Astrocyte (in vitro differentiated cells and primary cell): ENCODE results near the gene IGSF6. TPM values are rescaled to one million over a fixed set of nuclear protein-coding genes. Genes with fewer than 3 reads are reported as not detected.

Experiments
- DNase-seq: peaks from one replicate; pipeline ENCODE4 v3.0.0-alpha.2; 2010; ENCODE audit warnings: low read depth
- FAIRE-seq: peaks from 2 replicates; lab custom pipeline; 2011; peaks lifted over from hg19 to GRCh38; lab: Jason Lieb, UNC
- H2AFZ ChIP-seq: 2 replicates; pipeline ENCODE4 v1.6.0; 2012; ENCODE audit warnings: low read depth, low read length, inconsistent platforms
- H3K27ac ChIP-seq: 2 replicates; pipeline ENCODE4 v1.5.1; 2011; ENCODE audit warnings: low read depth, low read length, inconsistent platforms
- H3K27me3 ChIP-seq: 2 replicates; pipeline ENCODE4 v1.6.0; 2011; ENCODE audit warnings: low read length, inconsistent platforms; ENCODE audit not compliant: insufficient read depth
- H3K36me3 ChIP-seq: 2 replicates; pipeline ENCODE4 v1.5.1; 2011; ENCODE audit warnings: low read length, inconsistent platforms; ENCODE audit not compliant: insufficient read depth
- H3K4me1 ChIP-seq: 2 replicates; pipeline ENCODE4 v1.5.1; 2011; ENCODE audit warnings: low read length, inconsistent platforms; ENCODE audit not compliant: insufficient read depth
- H3K4me2 ChIP-seq: 2 replicates; pipeline ENCODE4 v1.6.0; 2012; ENCODE audit warnings: low read length, inconsistent platforms
- H3K4me3 ChIP-seq: 2 replicates; pipeline ENCODE4 v1.5.1; 2011; ENCODE audit warnings: low read depth, mild to moderate bottlenecking, low read length, inconsistent platforms; ENCODE audit not compliant: insufficient read depth
- H3K79me2 ChIP-seq: 2 replicates; pipeline ENCODE4 v1.6.0; 2012; ENCODE audit warnings: mild to moderate bottlenecking, low read length, inconsistent platforms; ENCODE audit not compliant: insufficient read depth
- H3K9ac ChIP-seq: 2 replicates; pipeline ENCODE4 v1.6.0; 2012; ENCODE audit warnings: mild to moderate bottlenecking, low read length, inconsistent platforms
- H3K9me3 ChIP-seq: 2 replicates; pipeline ENCODE4 v1.5.1; 2012; ENCODE audit warnings: low read depth, mild to moderate bottlenecking, low read length, inconsistent platforms; ENCODE audit not compliant: insufficient read depth
- H4K20me1 ChIP-seq: 2 replicates; pipeline ENCODE4 v1.6.0; 2012; ENCODE audit warnings: low read length, inconsistent platforms; ENCODE audit not compliant: insufficient read depth
- H3K27ac Mint-ChIP-seq: one replicate; pipeline ENCODE4 v1.8.0; 2021; ENCODE audit warnings: mild to moderate bottlenecking, mixed read lengths; ENCODE audit not compliant: unreplicated experiment
- H3K27me3 Mint-ChIP-seq: one replicate; pipeline ENCODE4 v1.8.0; 2021; ENCODE audit warnings: low read depth, mixed read lengths; ENCODE audit not compliant: unreplicated experiment
- H3K36me3 Mint-ChIP-seq: one replicate; pipeline ENCODE4 v1.8.0; 2021; ENCODE audit warnings: low read depth, mixed read lengths; ENCODE audit not compliant: unreplicated experiment
- H3K4me1 Mint-ChIP-seq: one replicate; pipeline ENCODE4 v1.8.0; 2021; ENCODE audit warnings: low read depth, mixed read lengths; ENCODE audit not compliant: unreplicated experiment
- H3K4me3 Mint-ChIP-seq: one replicate; pipeline ENCODE4 v1.8.0; 2021; ENCODE audit warnings: mild to moderate bottlenecking, moderate library complexity, mixed read lengths; ENCODE audit not compliant: unreplicated experiment
- H3K9me3 Mint-ChIP-seq: one replicate; pipeline ENCODE4 v1.8.0; 2021; ENCODE audit warnings: mild to moderate bottlenecking, mixed read lengths; ENCODE audit not compliant: unreplicated experiment
- EZH2 ChIP-seq: IDR thresholded peaks from 2 replicates; pipeline ENCODE4 v1.6.1; 2012; ENCODE audit warnings: mild to moderate bottlenecking, low read length, inconsistent platforms; ENCODE audit not compliant: insufficient read depth
- total RNA-seq: library from RNA; stranded (reverse); gene quantifications from 2 replicates; pipeline ENCODE4 v1.2.1, GENCODE V29; 2021
- TF ChIP-seq, protein P1 (sequence below): IDR thresholded peaks from 2 replicates; pipeline ENCODE4 v1.5.1; 2011; ENCODE audit warnings: low read depth, mild to moderate bottlenecking, inconsistent platforms, low read length, moderate library complexity; ENCODE audit not compliant: insufficient read depth

Gene IGSF6
- total RNA-seq, 1 donor from 2014 or later: not detected

DNA sequence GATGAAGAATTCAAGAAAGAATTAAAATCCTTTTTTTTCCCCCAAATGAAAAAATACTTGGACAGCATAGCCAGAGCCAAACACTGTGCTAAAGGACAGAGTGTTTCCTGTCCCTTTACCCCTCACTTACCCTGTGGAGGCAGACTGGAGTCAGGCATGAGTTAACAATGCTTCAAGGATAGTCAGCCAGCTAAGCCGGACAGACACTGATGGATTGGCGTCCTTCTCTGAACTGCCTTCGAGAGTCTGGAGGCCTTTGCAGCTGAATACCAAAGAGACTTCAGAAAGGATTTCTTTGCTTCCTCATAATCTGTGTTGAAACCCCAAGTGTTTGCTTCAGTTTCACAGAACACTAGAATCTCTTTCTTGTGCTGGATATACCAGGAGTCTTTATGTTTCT is 48.5 kb downstream of the IGSF6 start:
- Histone ChIP-seq H3K4me2 (no peak overlapping the region), H3K79me2 (peaks cover 91% of the 10 kb centered on the region), H3K36me3 (no peaks in the 10 kb centered on the region), H2AFZ (no peak overlapping the region), H3K27ac (no peak overlapping the region), H3K9me3 (no peaks in the 10 kb centered on the region), H3K4me1 (peaks cover 4% of the 10 kb centered on the region), H3K4me3 (no peak overlapping the region), H4K20me1 (peaks cover 85% of the 10 kb centered on the region), H3K9ac (no peak overlapping the region), H3K27me3 (no peaks in the 10 kb centered on the region)
- DNase-seq: peak; percentile 19
- no peak for TF ChIP-seq EZH2
- TF ChIP-seq, protein P1, sequence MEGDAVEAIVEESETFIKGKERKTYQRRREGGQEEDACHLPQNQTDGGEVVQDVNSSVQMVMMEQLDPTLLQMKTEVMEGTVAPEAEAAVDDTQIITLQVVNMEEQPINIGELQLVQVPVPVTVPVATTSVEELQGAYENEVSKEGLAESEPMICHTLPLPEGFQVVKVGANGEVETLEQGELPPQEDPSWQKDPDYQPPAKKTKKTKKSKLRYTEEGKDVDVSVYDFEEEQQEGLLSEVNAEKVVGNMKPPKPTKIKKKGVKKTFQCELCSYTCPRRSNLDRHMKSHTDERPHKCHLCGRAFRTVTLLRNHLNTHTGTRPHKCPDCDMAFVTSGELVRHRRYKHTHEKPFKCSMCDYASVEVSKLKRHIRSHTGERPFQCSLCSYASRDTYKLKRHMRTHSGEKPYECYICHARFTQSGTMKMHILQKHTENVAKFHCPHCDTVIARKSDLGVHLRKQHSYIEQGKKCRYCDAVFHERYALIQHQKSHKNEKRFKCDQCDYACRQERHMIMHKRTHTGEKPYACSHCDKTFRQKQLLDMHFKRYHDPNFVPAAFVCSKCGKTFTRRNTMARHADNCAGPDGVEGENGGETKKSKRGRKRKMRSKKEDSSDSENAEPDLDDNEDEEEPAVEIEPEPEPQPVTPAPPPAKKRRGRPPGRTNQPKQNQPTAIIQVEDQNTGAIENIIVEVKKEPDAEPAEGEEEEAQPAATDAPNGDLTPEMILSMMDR: no peak
- Mint-ChIP-seq H3K4me3 (no peak overlapping the region), H3K4me1 (peaks cover 25% of the 10 kb centered on the region), H3K27me3 (no peaks in the 10 kb centered on the region), H3K27ac (peak overlapping the region; percentile 47), H3K9me3 (no peaks in the 10 kb centered on the region), H3K36me3 (no peaks in the 10 kb centered on the region)
- FAIRE-seq: no peak

DNA sequence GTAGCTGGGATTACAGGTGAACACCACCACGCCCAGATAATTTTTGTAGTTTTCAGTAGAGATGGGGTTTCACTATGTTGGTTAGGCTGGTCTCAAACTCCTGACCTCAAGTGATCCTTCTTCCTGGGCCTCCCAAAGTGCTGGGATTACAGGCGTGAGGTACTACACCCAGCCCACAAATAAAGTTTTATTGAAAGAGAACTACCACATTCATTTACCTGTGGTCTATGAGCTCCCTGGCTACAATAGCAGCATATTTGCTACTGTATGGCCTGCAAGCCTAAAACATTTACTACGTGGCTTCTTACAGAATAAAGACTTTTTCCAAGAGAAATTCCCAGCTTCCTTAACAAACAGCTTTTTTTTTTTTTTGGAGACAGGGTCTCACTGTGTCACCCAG is 49.6 kb downstream of the IGSF6 start:
- TF ChIP-seq, protein P1: no peak
- no peak for TF ChIP-seq EZH2
- no peaks in the 10 kb centered on the region for H3K36me3 ChIP-seq
- Mint-ChIP-seq H3K27ac (no peak overlapping the region), H3K36me3 (no peaks in the 10 kb centered on the region), H3K27me3 (no peaks in the 10 kb centered on the region), H3K9me3 (no peaks in the 10 kb centered on the region), H3K4me3 (no peak overlapping the region), H3K4me1 (peaks cover 24% of the 10 kb centered on the region)
- peaks cover 80% of the 10 kb centered on the region for H3K79me2 ChIP-seq
- H3K4me3 ChIP-seq: no peak overlapping the region
- H3K27ac ChIP-seq: no peak overlapping the region
- H4K20me1 ChIP-seq: peaks cover 73% of the 10 kb centered on the region
- H3K4me1 ChIP-seq: peaks cover 8% of the 10 kb centered on the region
- FAIRE-seq (no peak), DNase-seq (no peak)
- no peaks in the 10 kb centered on the region for H3K9me3 ChIP-seq
- H3K9ac ChIP-seq: no peak overlapping the region
- no peaks in the 10 kb centered on the region for H3K27me3 ChIP-seq
- H2AFZ ChIP-seq: no peak overlapping the region
- no peak overlapping the region for H3K4me2 ChIP-seq

DNA sequence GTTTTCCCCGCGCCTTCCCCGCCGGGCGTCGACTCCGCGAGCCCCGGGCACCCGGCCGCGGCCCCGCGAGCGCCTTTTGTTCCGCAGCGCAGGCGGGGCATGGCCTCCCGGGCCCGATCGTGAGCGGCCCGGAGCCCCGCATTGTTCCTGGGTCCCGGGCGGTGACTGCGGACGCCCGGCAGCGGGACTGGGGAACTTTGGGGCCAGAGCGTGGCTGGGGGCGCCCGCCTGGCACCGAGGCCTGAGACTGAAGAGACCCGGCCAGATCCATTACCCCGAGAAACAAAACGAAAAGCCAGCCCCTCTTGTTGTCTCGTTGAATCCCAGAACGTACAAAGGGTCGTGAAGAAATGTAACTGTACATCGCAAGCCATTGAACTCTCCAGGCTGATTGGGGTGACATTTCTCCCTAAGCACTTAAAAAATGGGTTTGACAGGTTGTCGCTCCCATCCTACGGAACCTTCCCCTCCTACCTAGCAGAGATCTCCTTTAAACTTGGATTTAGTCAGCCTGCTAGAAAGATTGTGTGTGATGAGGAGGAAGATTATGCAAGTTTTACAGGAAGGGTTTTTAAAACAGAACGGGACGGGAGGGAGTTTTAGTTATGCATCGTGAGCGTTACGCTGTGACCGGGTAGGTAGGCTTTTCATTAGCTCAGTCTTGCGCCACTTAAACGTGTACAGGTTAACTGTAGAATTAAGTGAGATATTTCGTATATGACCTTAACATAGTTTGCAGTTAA is 52.2 kb downstream of the IGSF6 start:
- Histone ChIP-seq H4K20me1 (peaks cover 50% of the 10 kb centered on the region), H3K27ac (peak overlapping the region; percentile 86), H2AFZ (peak overlapping the region; percentile 99), H3K79me2 (peaks cover 54% of the 10 kb centered on the region), H3K4me2 (peak overlapping the region; percentile 98), H3K36me3 (no peaks in the 10 kb centered on the region), H3K4me1 (peaks cover 8% of the 10 kb centered on the region), H3K27me3 (no peaks in the 10 kb centered on the region), H3K9ac (peak overlapping the region; percentile 95), H3K9me3 (no peaks in the 10 kb centered on the region), H3K4me3 (peak overlapping the region; percentile 94)
- DNase-seq (peak; percentile 34), FAIRE-seq (no peak)
- Mint-ChIP-seq H3K36me3 (no peaks in the 10 kb centered on the region), H3K27me3 (no peaks in the 10 kb centered on the region), H3K4me1 (peaks cover 24% of the 10 kb centered on the region), H3K4me3 (peak overlapping the region; percentile 93), H3K27ac (peak overlapping the region; percentile 92), H3K9me3 (no peaks in the 10 kb centered on the region)
- no peak for TF ChIP-seq EZH2
- TF ChIP-seq, protein P1: no peak
